MM.1S (cell line): ENCODE results near the gene KIAA1217.

Source experiments
- DNase-seq: peaks from one replicate; pipeline ENCODE4 v3.0.0-alpha.2; 2015
- H2AFZ ChIP-seq: fragments of 300-600 bp; sonication (generic); 2 replicates; pipeline ENCODE4 v1.6.0; 2016; ENCODE audit warnings: antibody characterized with exemption, low read length
- H3F3A ChIP-seq: fragments of 300-600 bp; sonication (generic); 2 replicates; pipeline ENCODE4 v1.6.1; 2016; ENCODE audit warnings: mild to moderate bottlenecking, antibody characterized with exemption, low read length, moderate library complexity, mixed read lengths; ENCODE audit not compliant: insufficient read depth
- H3K27ac ChIP-seq: fragments of 300-600 bp; sonication (generic); 2 replicates; pipeline ENCODE4 v1.5.1; 2016; ENCODE audit warnings: mild to moderate bottlenecking, low read length
- H3K27me3 ChIP-seq: fragments of 300-600 bp; sonication (generic); replicated peaks from 2 replicates; pipeline ENCODE4 v1.6.0; 2016; ENCODE audit warnings: low read length; ENCODE audit not compliant: insufficient read depth
- H3K36me3 ChIP-seq: fragments of 300-600 bp; sonication (generic); replicated peaks from 2 replicates; pipeline ENCODE4 v1.6.1; 2016; ENCODE audit warnings: mild to moderate bottlenecking, low read length, mixed read lengths; ENCODE audit not compliant: insufficient read depth
- H3K4me1 ChIP-seq: fragments of 300-600 bp; sonication (generic); 2 replicates; pipeline ENCODE4 v1.6.1; 2016; ENCODE audit warnings: low read length, mixed read lengths
- H3K4me2 ChIP-seq: fragments of 300-600 bp; sonication (generic); 2 replicates; pipeline ENCODE4 v1.6.0; 2016; ENCODE audit warnings: low read depth, low read length
- H3K4me3 ChIP-seq: fragments of 300-600 bp; sonication (generic); 2 replicates; pipeline ENCODE4 v1.5.1; 2016; ENCODE audit warnings: low read length, mixed read lengths
- H3K79me2 ChIP-seq: fragments of 300-600 bp; sonication (generic); 2 replicates; pipeline ENCODE4 v1.6.1; 2016; ENCODE audit warnings: mixed run types, low read length, mixed read lengths
- H3K9ac ChIP-seq: fragments of 300-600 bp; sonication (generic); 2 replicates; pipeline ENCODE4 v1.6.1; 2016; ENCODE audit warnings: low read length, mixed read lengths
- H3K9me2 ChIP-seq: fragments of 300-600 bp; sonication (generic); replicated peaks from 2 replicates; pipeline ENCODE4 v1.6.1; 2016; ENCODE audit warnings: mild to moderate bottlenecking, low read length, mixed read lengths; ENCODE audit not compliant: insufficient read depth
- H3K9me3 ChIP-seq: fragments of 300-600 bp; sonication (generic); replicated peaks from 2 replicates; pipeline ENCODE4 v1.6.1; 2016; ENCODE audit warnings: mild to moderate bottlenecking, low read length, mixed read lengths; ENCODE audit not compliant: insufficient read depth
- H4K20me1 ChIP-seq: fragments of 300-600 bp; sonication (generic); 2 replicates; pipeline ENCODE4 v1.6.1; 2016; ENCODE audit warnings: mild to moderate bottlenecking, low read length, moderate library complexity, mixed read lengths; ENCODE audit not compliant: insufficient read depth
- CTCF ChIP-seq: fragments of 300-600 bp; sonication (generic); IDR thresholded peaks from 2 replicates; pipeline ENCODE4 v1.5.1; 2016; ENCODE audit warnings: antibody characterized with exemption, low read length, mixed read lengths
- EZH2 ChIP-seq: fragments of 300-600 bp; sonication (generic); optimal IDR thresholded peaks from 2 replicates; pipeline ENCODE3; 2017; ENCODE audit warnings: low read depth, mild to moderate bottlenecking, antibody characterized with exemption, low read length, mixed read lengths
- EZH2phosphoT487 ChIP-seq: fragments of 300-600 bp; sonication (generic); IDR thresholded peaks from 2 replicates; pipeline ENCODE4 v1.6.1; 2018; ENCODE audit warnings: antibody characterized with exemption, low read length

The KIAA1217 gene

GRCh38 chr10:24496906-24497305 is 288.0 kb downstream of the KIAA1217 start:
- Histone ChIP-seq H3K9me3 (no peaks in the 10 kb centered on the region), H3K4me2 (no peak overlapping the region), H2AFZ (no peak overlapping the region), H3K36me3 (no peaks in the 10 kb centered on the region), H3F3A (no peaks in the 10 kb centered on the region), H3K9me2 (no peaks in the 10 kb centered on the region), H3K27ac (no peak overlapping the region), H3K27me3 (no peaks in the 10 kb centered on the region), H4K20me1 (no peaks in the 10 kb centered on the region), H3K9ac (no peak overlapping the region), H3K4me1 (no peaks in the 10 kb centered on the region), H3K4me3 (no peak overlapping the region), H3K79me2 (no peaks in the 10 kb centered on the region)
- TF ChIP-seq EZH2phosphoT487 (no peak), EZH2 (no peak), CTCF (no peak)
- DNase-seq = no peak

GRCh38 chr10:24501056-24501711 is 292.2 kb downstream of the KIAA1217 start:
- H3F3A ChIP-seq = no peaks in the 10 kb centered on the region
- no peak for TF ChIP-seq EZH2phosphoT487
- no peak for TF ChIP-seq EZH2
- TF ChIP-seq CTCF = no peak
- H3K9me2 ChIP-seq = no peaks in the 10 kb centered on the region

GRCh38 chr10:24502006-24502405 is 293.1 kb downstream of the KIAA1217 start:
- no peak overlapping the region for H3K4me2 ChIP-seq
- H3K27me3 ChIP-seq = no peaks in the 10 kb centered on the region
- H3K9me3 ChIP-seq = no peaks in the 10 kb centered on the region
- no peak for TF ChIP-seq EZH2phosphoT487
- no peak for TF ChIP-seq EZH2
- no peak for TF ChIP-seq CTCF
- H3K27ac ChIP-seq = no peak overlapping the region
- 0 out of 2 replicates have a peak, but pooled peaks cover 5% of the 10 kb centered on the region for H3K4me1 ChIP-seq
- H4K20me1 ChIP-seq = no peaks in the 10 kb centered on the region
- H2AFZ ChIP-seq = no peak overlapping the region
- no peak for DNase-seq
- no peak overlapping the region for H3K9ac ChIP-seq
- H3K4me3 ChIP-seq = no peak overlapping the region
- no peaks in the 10 kb centered on the region for H3F3A ChIP-seq
- H3K36me3 ChIP-seq = no peaks in the 10 kb centered on the region; the same call in 1 of the 2 replicates
- H3K9me2 ChIP-seq = no peaks in the 10 kb centered on the region
- H3K79me2 ChIP-seq = no peaks in the 10 kb centered on the region

More at GRCh38 chr10:24501056-24501711, 292.2 kb downstream of the KIAA1217 start:
- H2AFZ ChIP-seq = no peak overlapping the region
- H3K36me3 ChIP-seq = no peaks in the 10 kb centered on the region; the same call in 1 of the 2 replicates
- H3K9ac ChIP-seq = no peak overlapping the region
- H3K4me1 ChIP-seq = 0 out of 2 replicates have a peak, but pooled peaks cover 5% of the 10 kb centered on the region
- no peak for DNase-seq
- H3K27ac ChIP-seq = no peak overlapping the region
- no peaks in the 10 kb centered on the region for H3K27me3 ChIP-seq
- H3K79me2 ChIP-seq = no peaks in the 10 kb centered on the region
- H3K4me3 ChIP-seq = no peak overlapping the region
- H4K20me1 ChIP-seq = no peaks in the 10 kb centered on the region
- no peaks in the 10 kb centered on the region for H3K9me3 ChIP-seq
- H3K4me2 ChIP-seq = no peak overlapping the region
